Activated CD4-positive, alpha-beta T cell treated with anti-CD3 and anti-CD28 coated beads, Interleukin-2, amount 10 ng/mL, durations not matched to agents 7 days and 5 days (primary cell): ENCODE results near the gene CNKSR1. TPM values are rescaled to one million over a fixed set of nuclear protein-coding genes. Genes with fewer than 3 reads are reported as not detected.
A peak's percentile ranks its signal among the peaks of the same experiment; 100 is the strongest.

Experiments
- CTCF ChIA-PET: fragments of 350-600 bp; sonication (Branson Sonifier 250); formaldehyde crosslinking; loops from one replicate; lab custom pipeline; 2021; ENCODE audit warnings: antibody characterized with exemption; lab: Charles Lee
- POLR2A ChIA-PET: fragments of 350-600 bp; sonication (Branson Sonifier 250); formaldehyde crosslinking; loops from one replicate; lab custom pipeline; 2021; ENCODE audit warnings: antibody characterized with exemption; lab: Charles Lee
- DNase-seq: peaks from one replicate; pipeline ENCODE4 v3.0.0-alpha.2; 2020
- H3K27ac Mint-ChIP-seq: one replicate; pipeline ENCODE4 v1.8.0; 2021; ENCODE audit warnings: mild to moderate bottlenecking, moderate library complexity, mixed read lengths
- H3K27me3 Mint-ChIP-seq: one replicate; pipeline ENCODE4 v1.8.0; 2021; ENCODE audit warnings: mixed read lengths
- H3K36me3 Mint-ChIP-seq: one replicate; pipeline ENCODE4 v1.8.0; 2021; ENCODE audit warnings: low read depth, mixed read lengths
- H3K4me1 Mint-ChIP-seq: one replicate; pipeline ENCODE4 v1.8.0; 2021; ENCODE audit warnings: mixed read lengths
- H3K4me3 Mint-ChIP-seq: one replicate; pipeline ENCODE4 v1.8.0; 2021; ENCODE audit warnings: mild to moderate bottlenecking, moderate library complexity, mixed read lengths
- H3K9me3 Mint-ChIP-seq: one replicate; pipeline ENCODE4 v1.8.0; 2021; ENCODE audit warnings: mixed read lengths
- total RNA-seq, 2 experiments: library from RNA; stranded (reverse); gene quantifications; one replicate each; pipeline ENCODE4 v1.2.3, GENCODE V29; 2021

Gene CNKSR1
- total RNA-seq, 2 experiments from 2014 or later, result 6.4 to 7.5 TPM

GRCh38 chr1:26153966-26154532, 23.2 kb upstream of the CNKSR1 start:
- no peak for DNase-seq
- Mint-ChIP-seq H3K4me3 (no peak overlapping the region), H3K36me3 (no peaks in the 10 kb centered on the region), H3K4me1 (peaks cover 3% of the 10 kb centered on the region), H3K27ac (no peak overlapping the region), H3K27me3 (peaks cover 52% of the 10 kb centered on the region), H3K9me3 (no peaks in the 10 kb centered on the region)
- CTCF ChIA-PET, result interaction anchor here (4.0 kb wide), 1 partner anchor 10 kb away, joined by 21 read pairs; no protein-coding TSS in a partner anchor
- POLR2A ChIA-PET, result no interaction called here

GRCh38 chr1:26154750-26155149, 22.5 kb upstream of the CNKSR1 start:
- no peak for DNase-seq
- Mint-ChIP-seq H3K36me3 (no peaks in the 10 kb centered on the region), H3K27ac (no peak overlapping the region), H3K27me3 (peaks cover 55% of the 10 kb centered on the region), H3K4me3 (no peak overlapping the region), H3K4me1 (peaks cover 3% of the 10 kb centered on the region), H3K9me3 (no peaks in the 10 kb centered on the region)
- POLR2A ChIA-PET, result interaction anchor here (0.6 kb wide), 1 partner anchor 120 kb away, joined by 3 read pairs; no protein-coding TSS in a partner anchor
- CTCF ChIA-PET, result interaction anchor here (0.6 to 4.0 kb wide), 6 partner anchors 10 to 262 kb away, joined by 3 to 21 read pairs (median 4); partner anchors contain the start of gene ZNF593

- ChIA-PET POLR2A (interaction anchor here (0.6 kb wide), 1 partner anchor 119 kb away, joined by 3 read pairs; no protein-coding TSS in a partner anchor), CTCF (interaction anchor here (0.7 to 4.0 kb wide), 6 partner anchors 11 to 261 kb away, joined by 3 to 21 read pairs (median 5); partner anchors contain the start of genes SH3BGRL3 and ZNF593)
- Mint-ChIP-seq H3K36me3 (no peaks in the 10 kb centered on the region), H3K27ac (no peak overlapping the region), H3K9me3 (no peaks in the 10 kb centered on the region), H3K4me3 (no peak overlapping the region), H3K4me1 (peaks cover 3% of the 10 kb centered on the region), H3K27me3 (peaks cover 51% of the 10 kb centered on the region)
- no peak for DNase-seq
These were observed 21.7 kb upstream of the CNKSR1 start for GRCh38 chr1:26155370-26156284.

GRCh38 chr1:26156285-26157038, 20.8 kb upstream of the CNKSR1 start:
- Mint-ChIP-seq H3K9me3 (no peaks in the 10 kb centered on the region), H3K4me3 (no peak overlapping the region), H3K4me1 (peaks cover 3% of the 10 kb centered on the region), H3K27me3 (peaks cover 54% of the 10 kb centered on the region), H3K36me3 (no peaks in the 10 kb centered on the region), H3K27ac (no peak overlapping the region)
- no peak for DNase-seq
- ChIA-PET CTCF (interaction anchor here (1.0 to 4.0 kb wide), 6 partner anchors 12 to 261 kb away, joined by 4 to 21 read pairs (median 6); partner anchors contain the start of genes C1orf232, SH3BGRL3 and ZNF593), POLR2A (interaction anchor here (0.6 kb wide), 1 partner anchor 87 kb away, joined by 5 read pairs; no protein-coding TSS in a partner anchor)

GRCh38 chr1:26158271-26158907, 18.9 kb upstream of the CNKSR1 start:
- peaks cover 7% of the 10 kb centered on the region for H3K4me1 Mint-ChIP-seq
- H3K9me3 Mint-ChIP-seq, result no peaks in the 10 kb centered on the region
- H3K36me3 Mint-ChIP-seq, result no peaks in the 10 kb centered on the region
- no peak for DNase-seq
- peaks cover 59% of the 10 kb centered on the region for H3K27me3 Mint-ChIP-seq
- POLR2A ChIA-PET, result no interaction called here
- CTCF ChIA-PET, result interaction anchor here (1.0 to 3.3 kb wide), 3 partner anchors 11 to 117 kb away, joined by 3 to 11 read pairs (median 3); partner anchors contain the start of genes C1orf232 and ZNF593
- no peak overlapping the region for H3K27ac Mint-ChIP-seq
- no peak overlapping the region for H3K4me3 Mint-ChIP-seq

GRCh38 chr1:26158908-26159742, 18.2 kb upstream of the CNKSR1 start, which contains the start of gene FAM110D:
Gene FAM110D (plus strand): TSS chr1:26159079. CDS start chr1:26161292, 2,213 bp downstream.
- H3K9me3 Mint-ChIP-seq, result no peaks in the 10 kb centered on the region
- peaks cover 12% of the 10 kb centered on the region for H3K4me1 Mint-ChIP-seq
- DNase-seq, result no peak
- H3K4me3 Mint-ChIP-seq, result no peak within 1 kb of the TSS
- ChIA-PET CTCF (interaction anchor here (0.8 to 3.3 kb wide), 2 partner anchors 11 to 673 kb away, joined by 3 to 11 read pairs; partner anchors contain the start of genes C1orf232 and ZNF593), POLR2A (no interaction called here)
- H3K27me3 Mint-ChIP-seq, result peaks cover 58% of the 10 kb centered on the region
- no peaks in the 10 kb centered on the region for H3K36me3 Mint-ChIP-seq
- H3K27ac Mint-ChIP-seq, result no peak within 1 kb of the TSS

- no peak overlapping the region for H3K4me3 Mint-ChIP-seq
- peaks cover 58% of the 10 kb centered on the region for H3K27me3 Mint-ChIP-seq
- POLR2A ChIA-PET, result no interaction called here
- H3K9me3 Mint-ChIP-seq, result no peaks in the 10 kb centered on the region
- no peak for DNase-seq
- no peak overlapping the region for H3K27ac Mint-ChIP-seq
- no peaks in the 10 kb centered on the region for H3K36me3 Mint-ChIP-seq
- peaks cover 15% of the 10 kb centered on the region for H3K4me1 Mint-ChIP-seq
- CTCF ChIA-PET, result interaction anchor here (0.8 to 3.3 kb wide), 3 partner anchors 10 to 672 kb away, joined by 3 to 11 read pairs (median 4); partner anchors contain the start of genes C1orf232, CEP85 and ZNF593
These were observed 17.6 kb upstream of the CNKSR1 start for GRCh38 chr1:26159743-26160039.

- ChIA-PET POLR2A (no interaction called here), CTCF (interaction anchor here (0.7 to 1.5 kb wide), 5 partner anchors 9 to 130 kb away, joined by 3 to 5 read pairs (median 4); partner anchors contain the start of genes CEP85 and ZNF593)
- Mint-ChIP-seq H3K27me3 (peaks cover 51% of the 10 kb centered on the region), H3K36me3 (no peaks in the 10 kb centered on the region), H3K9me3 (no peaks in the 10 kb centered on the region), H3K4me1 (peaks cover 25% of the 10 kb centered on the region), H3K27ac (no peak overlapping the region), H3K4me3 (no peak overlapping the region)
- DNase-seq, result no peak
These were observed 16.5 kb upstream of the CNKSR1 start for GRCh38 chr1:26160527-26161414.

GRCh38 chr1:26161415-26162219, 15.7 kb upstream of the CNKSR1 start:
- Mint-ChIP-seq H3K27me3 (peaks cover 47% of the 10 kb centered on the region), H3K9me3 (no peaks in the 10 kb centered on the region), H3K4me3 (peak overlapping the region; percentile 50), H3K4me1 (peaks cover 26% of the 10 kb centered on the region), H3K27ac (no peak overlapping the region), H3K36me3 (no peaks in the 10 kb centered on the region)
- peak; percentile 47 for DNase-seq
- CTCF ChIA-PET, result interaction anchor here (0.7 to 1.2 kb wide), 5 partner anchors 9 to 131 kb away, joined by 3 to 5 read pairs (median 3); partner anchors contain the start of gene ZNF593
- POLR2A ChIA-PET, result no interaction called here
